ENCODE results near the gene TNK2. TPM values are rescaled to one million over a fixed set of nuclear protein-coding genes. Genes with fewer than 3 reads are reported as not detected.

The TNK2 gene
- total RNA-seq, 2 donors from 2014 or later = 25.9 to 49.1 TPM

DNA sequence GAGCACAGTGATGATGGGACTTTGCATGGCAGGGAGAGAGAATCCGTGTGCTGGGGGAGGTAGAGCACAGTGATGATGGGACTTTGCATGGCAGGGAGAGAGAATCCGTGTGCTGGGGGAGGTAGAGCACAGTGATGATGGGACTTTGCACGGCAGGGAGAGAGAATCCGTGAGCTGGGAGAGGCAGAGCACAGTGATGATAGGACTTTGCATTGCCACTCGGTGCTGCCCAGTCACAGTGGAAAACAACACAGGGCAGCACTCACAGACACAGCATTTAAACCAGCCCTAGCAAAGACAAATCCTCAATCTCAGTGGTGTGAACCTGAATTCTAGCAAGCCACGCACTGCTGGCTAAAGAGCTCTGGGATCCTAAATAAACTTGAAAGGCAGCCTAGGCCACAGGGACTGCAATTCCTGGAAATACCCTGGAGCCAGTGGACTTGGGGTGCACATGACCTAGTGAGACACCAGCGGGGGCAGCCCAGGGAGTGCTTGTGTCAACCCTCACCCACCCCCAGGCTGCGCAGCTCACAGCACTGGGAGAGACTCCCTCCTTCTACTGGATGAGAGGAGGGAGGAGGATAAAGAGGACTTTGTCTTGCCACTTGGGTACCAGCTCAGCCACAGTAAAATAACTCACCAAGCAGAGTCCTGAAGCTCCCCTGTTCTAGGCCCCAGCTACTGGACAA lies 23.4 kb upstream of the TNK2 start:
- ATAC-seq (no peak), DNase-seq (no peak)
- Histone ChIP-seq H3K27me3 (no peaks in the 10 kb centered on the region), H3K27ac (no peak overlapping the region), H3K9me3 (no peaks in the 10 kb centered on the region), H3K4me1 (no peaks in the 10 kb centered on the region), H3K36me3 (replicated peaks in 1 of 2; ENCODE audit: insufficient read depth in 1 of 2, low read depth in 2 of 2) (no peaks in the 10 kb centered on the region), H3K4me3 (no peak overlapping the region)
- intact Hi-C loops (cut with DNase I) = no loop called here
- TF ChIP-seq, protein P1, sequence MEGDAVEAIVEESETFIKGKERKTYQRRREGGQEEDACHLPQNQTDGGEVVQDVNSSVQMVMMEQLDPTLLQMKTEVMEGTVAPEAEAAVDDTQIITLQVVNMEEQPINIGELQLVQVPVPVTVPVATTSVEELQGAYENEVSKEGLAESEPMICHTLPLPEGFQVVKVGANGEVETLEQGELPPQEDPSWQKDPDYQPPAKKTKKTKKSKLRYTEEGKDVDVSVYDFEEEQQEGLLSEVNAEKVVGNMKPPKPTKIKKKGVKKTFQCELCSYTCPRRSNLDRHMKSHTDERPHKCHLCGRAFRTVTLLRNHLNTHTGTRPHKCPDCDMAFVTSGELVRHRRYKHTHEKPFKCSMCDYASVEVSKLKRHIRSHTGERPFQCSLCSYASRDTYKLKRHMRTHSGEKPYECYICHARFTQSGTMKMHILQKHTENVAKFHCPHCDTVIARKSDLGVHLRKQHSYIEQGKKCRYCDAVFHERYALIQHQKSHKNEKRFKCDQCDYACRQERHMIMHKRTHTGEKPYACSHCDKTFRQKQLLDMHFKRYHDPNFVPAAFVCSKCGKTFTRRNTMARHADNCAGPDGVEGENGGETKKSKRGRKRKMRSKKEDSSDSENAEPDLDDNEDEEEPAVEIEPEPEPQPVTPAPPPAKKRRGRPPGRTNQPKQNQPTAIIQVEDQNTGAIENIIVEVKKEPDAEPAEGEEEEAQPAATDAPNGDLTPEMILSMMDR (IDR thresholded peaks at IDR 0.05) = no peak
- no peak for TF ChIP-seq POLR2A (IDR thresholded peaks at IDR 0.05)
- WGBS, 2 donors = 76 to 77% methylated on average over 6 to 8 of the region's 8 CpGs

GRCh38 chr3:195929452-195929851 lies 21.1 kb upstream of the TNK2 start:
- WGBS, 2 donors = 53 to 65% methylated on average over 3 of the region's 3 CpGs
- Histone ChIP-seq H3K27ac (no peak overlapping the region), H3K27me3 (no peaks in the 10 kb centered on the region), H3K9me3 (no peaks in the 10 kb centered on the region), H3K4me1 (no peaks in the 10 kb centered on the region), H3K4me3 (no peak overlapping the region), H3K36me3 (replicated peaks in 1 of 2; ENCODE audit: insufficient read depth in 1 of 2, low read depth in 2 of 2) (no peaks in the 10 kb centered on the region)
- intact Hi-C loops (cut with DNase I) = no loop called here
- DNase-seq (no peak), ATAC-seq (no peak)
- TF ChIP-seq, protein P1 (IDR thresholded peaks at IDR 0.05) = no peak
- TF ChIP-seq POLR2A (IDR thresholded peaks at IDR 0.05) = no peak

GRCh38 chr3:195921334-195921791 lies 13.0 kb upstream of the TNK2 start:
- no peak for TF ChIP-seq POLR2A (IDR thresholded peaks at IDR 0.05)
- TF ChIP-seq, protein P1 (IDR thresholded peaks at IDR 0.05) = no peak
- WGBS, 2 donors = 59 to 60% methylated on average over 10 to 13 of the region's 13 CpGs
- Histone ChIP-seq H3K4me1 (no peaks in the 10 kb centered on the region), H3K27ac (no peak overlapping the region), H3K27me3 (no peaks in the 10 kb centered on the region), H3K4me3 (no peak overlapping the region), H3K36me3 (replicated peaks in 1 of 2; ENCODE audit: insufficient read depth in 1 of 2, low read depth in 2 of 2) (no peaks in the 10 kb centered on the region), H3K9me3 (no peaks in the 10 kb centered on the region)
- ATAC-seq (no peak), DNase-seq (no peak)
- intact Hi-C loops (cut with DNase I) = no loop called here

- DNase-seq = no peak
- H3K4me3 ChIP-seq = no peak overlapping the region
- ATAC-seq = no peak
- no peak overlapping the region for H3K27ac ChIP-seq
- intact Hi-C loops (cut with DNase I) = loop anchor here (5.0 kb wide), 1 partner anchor 51 kb away; no protein-coding TSS in a partner anchor
- peaks cover 9% of the 10 kb centered on the region for H3K4me1 ChIP-seq
- H3K36me3 ChIP-seq (replicated peaks in 1 of 2; ENCODE audit: insufficient read depth in 1 of 2, low read depth in 2 of 2) = no peaks in the 10 kb centered on the region
- TF ChIP-seq, protein P1 (IDR thresholded peaks at IDR 0.05) = no peak
- no peak for TF ChIP-seq POLR2A (IDR thresholded peaks at IDR 0.05)
- no peaks in the 10 kb centered on the region for H3K9me3 ChIP-seq
- H3K27me3 ChIP-seq = no peaks in the 10 kb centered on the region
- WGBS, 2 donors = 73 to 83% methylated on average over 14 of the region's 14 CpGs
Measured at GRCh38 chr3:195918176-195918575, 9.8 kb upstream of the TNK2 start.

DNA sequence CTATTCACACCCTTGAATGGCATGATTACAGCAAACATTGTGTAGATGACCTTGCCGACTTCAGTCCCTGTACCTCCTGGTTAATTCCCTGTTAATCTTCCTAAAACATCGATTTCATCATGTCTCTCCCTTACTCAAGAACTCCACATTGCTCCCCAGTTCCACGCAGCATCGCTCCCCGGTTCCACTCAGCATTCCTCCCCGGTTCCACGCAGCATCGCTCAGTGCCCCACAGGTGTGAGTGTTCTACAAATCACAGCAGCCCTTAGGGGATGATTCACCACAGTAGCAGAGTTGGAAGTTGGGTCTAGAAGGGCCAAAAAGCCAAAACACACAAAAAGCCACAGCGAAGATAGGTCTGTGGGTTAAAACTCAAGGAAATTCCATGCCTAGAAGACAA lies 8.6 kb upstream of the TNK2 start:
- Histone ChIP-seq H3K27ac (no peak overlapping the region), H3K36me3 (replicated peaks in 1 of 2; ENCODE audit: insufficient read depth in 1 of 2, low read depth in 2 of 2) (no peaks in the 10 kb centered on the region), H3K27me3 (no peaks in the 10 kb centered on the region), H3K9me3 (no peaks in the 10 kb centered on the region), H3K4me3 (no peak overlapping the region), H3K4me1 (peaks cover 9% of the 10 kb centered on the region)
- TF ChIP-seq, protein P1 (IDR thresholded peaks at IDR 0.05) = no peak
- no peak for TF ChIP-seq POLR2A (IDR thresholded peaks at IDR 0.05)
- DNase-seq (no peak), ATAC-seq (no peak)
- WGBS, 2 donors = 77 to 80% methylated on average over 9 of the region's 9 CpGs
- intact Hi-C loops (cut with DNase I) = loop anchor here (5.0 kb wide), 1 partner anchor 50 kb away; no protein-coding TSS in a partner anchor

Measured in body of pancreas (tissue), 4 donors.